ENCODE data around the gene ITPR2. TPM values are rescaled to one million over a fixed set of nuclear protein-coding genes. Genes with fewer than 3 reads are reported as not detected.
A peak's percentile ranks its signal among the peaks of the same experiment; 100 is the strongest.

The ITPR2 gene
- total RNA-seq, 1 donor from 2014 or later, result 64.0 TPM

- intact Hi-C loops (cut with DNase I), result no loop called here
- no peak for TF ChIP-seq CTCF (IDR thresholded peaks at IDR 0.05)
Measured at GRCh38 chr12:26871985-26872384, 39.0 kb upstream of the ITPR2 start.

GRCh38 chr12:26870491-26871419 is 37.8 kb upstream of the ITPR2 start:
- ATAC-seq (peak; percentile 84 to 92), DNase-seq (peak; percentile 60)
- H3K27ac ChIP-seq, result peak overlapping the region; percentile 49
- H3K9me3 ChIP-seq, result no peaks in the 10 kb centered on the region
- H3K4me3 ChIP-seq, result no peak overlapping the region
- intact Hi-C loops (cut with DNase I), result no loop called here
- no peak for TF ChIP-seq CTCF (IDR thresholded peaks at IDR 0.05)
- peaks cover 18% of the 10 kb centered on the region for H3K4me1 ChIP-seq
- H3K27me3 ChIP-seq (ENCODE audit: low read depth), result no peaks in the 10 kb centered on the region
- no peaks in the 10 kb centered on the region for H3K36me3 ChIP-seq

More at GRCh38 chr12:26871985-26872384, 39.0 kb upstream of the ITPR2 start:
- ATAC-seq (no peak), DNase-seq (no peak)
- no peaks in the 10 kb centered on the region for H3K27me3 ChIP-seq (ENCODE audit: low read depth)
- no peak overlapping the region for H3K27ac ChIP-seq
- no peaks in the 10 kb centered on the region for H3K9me3 ChIP-seq
- no peaks in the 10 kb centered on the region for H3K36me3 ChIP-seq
- H3K4me3 ChIP-seq, result no peak overlapping the region
- H3K4me1 ChIP-seq, result peaks cover 18% of the 10 kb centered on the region

GRCh38 chr12:26869908-26870459 is 37.0 kb upstream of the ITPR2 start:
- Histone ChIP-seq H3K4me1 (peaks cover 18% of the 10 kb centered on the region), H3K27ac (no peak overlapping the region), H3K4me3 (no peak overlapping the region), H3K9me3 (no peaks in the 10 kb centered on the region), H3K36me3 (no peaks in the 10 kb centered on the region), H3K27me3 (ENCODE audit: low read depth) (no peaks in the 10 kb centered on the region)
- DNase-seq (no peak), ATAC-seq (peak; percentile 16 to 31)
- no peak for TF ChIP-seq CTCF (IDR thresholded peaks at IDR 0.05)
- intact Hi-C loops (cut with DNase I), result no loop called here

GRCh38 chr12:26869104-26869494 is 36.1 kb upstream of the ITPR2 start:
- Histone ChIP-seq H3K4me3 (no peak overlapping the region), H3K36me3 (no peaks in the 10 kb centered on the region), H3K27me3 (ENCODE audit: low read depth) (no peaks in the 10 kb centered on the region), H3K27ac (no peak overlapping the region), H3K9me3 (no peaks in the 10 kb centered on the region), H3K4me1 (peaks cover 18% of the 10 kb centered on the region)
- ATAC-seq (no peak), DNase-seq (no peak)
- intact Hi-C loops (cut with DNase I), result no loop called here
- no peak for TF ChIP-seq CTCF (IDR thresholded peaks at IDR 0.05)

- Histone ChIP-seq H3K4me3 (no peak overlapping the region), H3K36me3 (no peaks in the 10 kb centered on the region), H3K27me3 (ENCODE audit: low read depth) (no peaks in the 10 kb centered on the region), H3K27ac (no peak overlapping the region), H3K4me1 (peaks cover 18% of the 10 kb centered on the region), H3K9me3 (no peaks in the 10 kb centered on the region)
- ATAC-seq, result no peak
- intact Hi-C loops (cut with DNase I), result no loop called here
- DNase-seq, result no peak
- no peak for TF ChIP-seq CTCF (IDR thresholded peaks at IDR 0.05)
Measured at GRCh38 chr12:26868447-26869103, 35.6 kb upstream of the ITPR2 start.
